Measurements from ENCODE around the gene BMP7. TPM values are rescaled to one million over a fixed set of nuclear protein-coding genes. Genes with fewer than 3 reads are reported as not detected.

The BMP7 gene
- total and polyA plus RNA-seq, 2 of the 8 experiments (the other 6 are each of a cell fraction or from before 2014, with no cell fraction given): 9.2 to 14.7 TPM

DNA sequence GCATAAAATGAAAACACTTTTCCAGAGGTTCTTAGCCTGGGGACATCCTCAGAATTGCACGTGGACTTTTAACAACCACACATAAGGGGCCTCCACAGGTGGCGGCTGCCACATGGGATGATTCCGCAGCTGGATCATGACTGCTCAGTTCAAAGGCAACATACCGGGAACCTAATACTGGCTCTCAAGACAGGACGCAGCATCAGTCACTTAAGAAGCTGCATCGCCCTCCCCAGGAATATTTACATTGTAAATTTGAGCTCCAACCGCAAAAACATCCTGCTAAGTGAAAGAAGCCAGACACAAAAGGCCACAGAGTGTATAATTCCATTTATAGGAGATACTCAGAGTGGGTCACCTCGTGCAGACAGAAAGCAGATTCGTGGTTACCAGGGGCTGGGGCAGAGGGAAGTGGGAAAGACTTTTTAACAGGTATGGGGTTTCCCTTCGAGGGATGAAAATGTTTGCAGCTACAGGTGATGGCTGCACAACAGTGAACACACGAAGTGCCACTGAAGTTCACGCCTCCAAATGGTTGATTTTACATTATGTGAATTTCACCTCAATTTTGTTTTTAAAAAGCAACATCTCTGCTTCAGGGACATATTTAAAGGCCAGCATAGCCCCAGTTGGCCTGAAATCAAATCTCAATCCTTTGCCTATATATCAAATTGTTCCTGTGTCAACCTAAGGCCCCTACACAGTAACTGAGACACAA lies 141.5 kb downstream of the BMP7 start:
- Histone ChIP-seq H3K9me3 (ENCODE audit: insufficient read depth in 2 of 2, low read depth in 1 of 2, low read length in 1 of 2) (no peaks in the 10 kb centered on the region), H2AFZ (ENCODE audit: low read length) (no peak overlapping the region), H3K27me3 (replicated peaks in 1 of 4; ENCODE audit: control insufficient read depth in 3 of 4, extremely low read depth in 1 of 4, insufficient read depth in 3 of 4, low read length in 3 of 4) (peaks cover 0 to 2% (median 0%) of the 10 kb centered on the region in 4 experiments; a peak in 4 of 7 replicates), H3K4ac (replicated peaks; ENCODE audit: insufficient read length, low read depth, low read length) (no peak overlapping the region), H3K79me1 (ENCODE audit: low read depth, low read length) (no peaks in the 10 kb centered on the region), H3K9ac (replicated peaks in 1 of 4; ENCODE audit: extremely low read depth in 1 of 4, low read depth in 3 of 4, low read length in 3 of 4) (no peak overlapping the region), H2BK12ac (ENCODE audit: low read depth, low read length) (no peak overlapping the region), H2BK120ac (replicated peaks; ENCODE audit: low read depth, low read length) (no peak overlapping the region), H3K56ac (replicated peaks; ENCODE audit: insufficient read length, low read depth, low read length) (no peak overlapping the region), H4K20me1 (replicated peaks in 1 of 2; ENCODE audit: control insufficient read depth in 1 of 2, insufficient read depth in 2 of 2, low read length in 2 of 2) (no peaks in the 10 kb centered on the region), H3K4me1 (replicated peaks in 1 of 4; ENCODE audit: control insufficient read depth in 3 of 4, insufficient read depth in 4 of 4, low read length in 3 of 4) (no peaks in the 10 kb centered on the region; a peak in 2 of 7 replicates), H3K79me2 (ENCODE audit: control insufficient read depth in 1 of 2, insufficient read depth in 2 of 2, low read length in 2 of 2) (no peaks in the 10 kb centered on the region), H3K4me2 (ENCODE audit: insufficient read depth in 1 of 2, low read depth in 2 of 2, low read length in 2 of 2) (no peak overlapping the region), H3K23ac (ENCODE audit: insufficient read length) (no peak overlapping the region), H4K91ac (replicated peaks; ENCODE audit: insufficient read length, low read length) (no peak overlapping the region), H3K18ac (ENCODE audit: extremely low read depth, low read length) (no peak overlapping the region), H2BK15ac (ENCODE audit: low read length) (no peak overlapping the region), H2AK5ac (ENCODE audit: low read depth, low read length) (no peak overlapping the region), H3K23me2 (ENCODE audit: low read depth, low read length) (no peaks in the 10 kb centered on the region), H4K8ac (ENCODE audit: extremely low read depth, insufficient read depth, low read length) (no peak overlapping the region), H3K36me3 (ENCODE audit: control insufficient read depth in 2 of 4, insufficient read depth in 4 of 4, low read length in 3 of 4) (no peaks in the 10 kb centered on the region), H2BK20ac (ENCODE audit: low read length) (no peak overlapping the region), H2BK5ac (ENCODE audit: low read depth, low read length) (no peak overlapping the region), H3K27ac (ENCODE audit: low read depth, low read length) (no peak overlapping the region), H4K5ac (ENCODE audit: insufficient read length, low read depth, low read length) (no peak overlapping the region), H3K4me3 (ENCODE audit: extremely low read depth in 1 of 4, insufficient read depth in 2 of 4, low read depth in 3 of 4, low read length in 4 of 4) (no peak overlapping the region), H3K14ac (ENCODE audit: insufficient read length) (no peak overlapping the region)
- CTCF ChIA-PET (ENCODE audit: partially characterized antibody): interaction anchor here (0.6 to 2.0 kb wide), 8 partner anchors 15 to 291 kb away, joined by 3 to 9 read pairs (median 4); partner anchors contain the start of gene SPO11
- DNase-seq (ENCODE audit: low read depth in 1 of 2, low spot score in 2 of 2) (no peak), FAIRE-seq (no peak)
- TF ChIP-seq RFX5 (IDR thresholded peaks at IDR 0.05; ENCODE audit: borderline replicate concordance, low read depth, low read length) (no peak), ASH2L (IDR thresholded peaks at IDR 0.05; ENCODE audit: low read length) (no peak), JUN (IDR thresholded peaks at IDR 0.05; ENCODE audit: low read depth, low read length) (no peak), SIX5 (IDR thresholded peaks at IDR 0.05; ENCODE audit: low read depth, low read length) (no peak), HDAC6 (IDR thresholded peaks at IDR 0.05; ENCODE audit: low read depth, low read length) (no peak), BCL11A (IDR thresholded peaks at IDR 0.05; ENCODE audit: low read depth in 2 of 2, low read length in 2 of 2) (no peak), RXRA (IDR thresholded peaks at IDR 0.05; ENCODE audit: insufficient read depth, low read depth, low read length) (no peak), POU5F1 (IDR thresholded peaks at IDR 0.05; ENCODE audit: low read depth, low read length) (no peak), NRF1 (IDR thresholded peaks at IDR 0.05; ENCODE audit: low read depth, low read length) (no peak), YY1 (IDR thresholded peaks at IDR 0.05; ENCODE audit: low read depth, low read length) (no peak), CHD1 (IDR thresholded peaks at IDR 0.05; ENCODE audit: low read depth, low read length) (no peak), CBX8 (IDR thresholded peaks at IDR 0.05; ENCODE audit: borderline replicate concordance, low read depth, low read length) (no peak)
- 71% methylated on average over 12 of the region's 12 CpGs; no CpG with 5 or more reads in 1 of the 2 experiments for WGBS, 2 experiments (ENCODE audit: extremely low coverage in 1 of 2, insufficient coverage in 1 of 2, insufficient read length in 1 of 2, insufficient replicate concordance in 2 of 2, low coverage in 1 of 2, low lambda C conversion rate in 2 of 2, missing lambda C conversion rate in 1 of 2)
- POLR2A ChIA-PET (ENCODE audit: partially characterized antibody): no interaction called here

Measured in H1 (cell line).